Smooth muscle cell (in vitro differentiated cells): ENCODE measurements around the gene GGT1. TPM values are rescaled to one million over a fixed set of nuclear protein-coding genes. Genes with fewer than 3 reads are reported as not detected.

Source experiments
- DNase-seq: peaks from one replicate; lab custom pipeline; 2025; ENCODE audit not compliant: unreplicated experiment; lab: John Stamatoyannopoulos, UW
- H2AFZ ChIP-seq: fragments of 200-600 bp; sonication (generic); 2 replicates; pipeline ENCODE4 v1.6.0; 2016; ENCODE audit warnings: antibody characterized with exemption, low read depth, mild to moderate bottlenecking
- H3F3A ChIP-seq: fragments of 200-600 bp; sonication (generic); 2 replicates; pipeline ENCODE4 v1.6.0; 2017; ENCODE audit warnings: antibody characterized with exemption, low read depth
- H3K27ac ChIP-seq: fragments of 200-600 bp; sonication (generic); 2 replicates; pipeline ENCODE4 v1.5.1; 2016; ENCODE audit warnings: low read depth, mild to moderate bottlenecking
- H3K27me3 ChIP-seq: fragments of 200-600 bp; sonication (generic); 2 replicates; pipeline ENCODE4 v1.6.1; 2016; ENCODE audit warnings: low read depth, mild to moderate bottlenecking
- H3K36me3 ChIP-seq: fragments of 200-600 bp; sonication (generic); 2 replicates; pipeline ENCODE4 v1.5.1; 2016; ENCODE audit warnings: low read depth
- H3K4me1 ChIP-seq: fragments of 200-600 bp; sonication (generic); 2 replicates; pipeline ENCODE4 v1.5.1; 2016; ENCODE audit warnings: low read depth
- H3K4me2 ChIP-seq: fragments of 200-600 bp; sonication (generic); 2 replicates; pipeline ENCODE4 v1.6.0; 2016; ENCODE audit warnings: mild to moderate bottlenecking
- H3K4me3 ChIP-seq: fragments of 200-600 bp; sonication (generic); 2 replicates; pipeline ENCODE4 v1.5.1; 2016; ENCODE audit warnings: mild to moderate bottlenecking
- H3K79me2 ChIP-seq: fragments of 200-600 bp; sonication (generic); 2 replicates; pipeline ENCODE4 v1.6.0; 2016; ENCODE audit warnings: low read depth, mild to moderate bottlenecking
- H3K9ac ChIP-seq: fragments of 200-600 bp; sonication (generic); 2 replicates; pipeline ENCODE4 v1.6.0; 2016; ENCODE audit warnings: low read depth
- H3K9me3 ChIP-seq: fragments of 200-600 bp; sonication (generic); replicated peaks from 2 replicates; pipeline ENCODE4 v1.5.1; 2016; ENCODE audit warnings: low read depth
- H4K20me1 ChIP-seq: fragments of 200-600 bp; sonication (generic); 2 replicates; pipeline ENCODE4 v1.6.0; 2016; ENCODE audit warnings: low read depth
- CTCF ChIP-seq: fragments of 200-600 bp; sonication (generic); IDR thresholded peaks from 2 replicates; pipeline ENCODE4 v1.5.1; 2017; ENCODE audit warnings: borderline replicate concordance, mild to moderate bottlenecking, antibody characterized with exemption; ENCODE audit not compliant: insufficient read depth, poor library complexity, severe bottlenecking
- WGBS: methylation state at CpG from one replicate; pipeline ENCODE4 v1.1.7; 2016; ENCODE audit warnings: low lambda C conversion rate; 5-methylcytosine and 5-hydroxymethylcytosine counted together
- polyA plus RNA-seq: library from polyadenylated mRNA; unstranded; fragments of >200 nt; fragmentation: Nextera tagmentation; extraction: Ambion mirVana; gene quantifications from 2 replicates; pipeline ENCODE4 v1.2.1, GENCODE V29; 2016
- total RNA-seq: library from RNA; depleted of rRNA; stranded (reverse); fragments of >200 nt; gene quantifications from 2 replicates; pipeline ENCODE4 v1.2.3, GENCODE V29; 2014

GGT1 gene
- total and polyA plus RNA-seq, 2 experiments from 2014 or later: 28.4 to 55.5 TPM

- H3F3A ChIP-seq: peaks cover 25% of the 10 kb centered on the region
- H3K4me3 ChIP-seq: no peak overlapping the region
- no peak overlapping the region for H3K9ac ChIP-seq
- no peaks in the 10 kb centered on the region for H3K79me2 ChIP-seq
- no peaks in the 10 kb centered on the region for H3K36me3 ChIP-seq
- WGBS: 97% methylated on average over 12 of the region's 12 CpGs
- no peak for TF ChIP-seq CTCF
- no peak overlapping the region for H2AFZ ChIP-seq
- H3K4me1 ChIP-seq: no peaks in the 10 kb centered on the region
- H4K20me1 ChIP-seq: no peaks in the 10 kb centered on the region
- H3K27me3 ChIP-seq: no peaks in the 10 kb centered on the region
- no peak overlapping the region for H3K27ac ChIP-seq
- no peak overlapping the region for H3K4me2 ChIP-seq
- DNase-seq: no peak
- no peaks in the 10 kb centered on the region for H3K9me3 ChIP-seq
Observed at GRCh38 chr22:24582056-24582814, 20.8 kb upstream of the GGT1 start.

- no peak for TF ChIP-seq CTCF
- WGBS: 77% methylated on average over 19 of the region's 19 CpGs
- Histone ChIP-seq H3K36me3 (no peaks in the 10 kb centered on the region), H3F3A (peaks cover 13% of the 10 kb centered on the region), H4K20me1 (no peaks in the 10 kb centered on the region), H2AFZ (no peak overlapping the region), H3K4me1 (no peaks in the 10 kb centered on the region), H3K79me2 (no peaks in the 10 kb centered on the region), H3K9me3 (no peaks in the 10 kb centered on the region), H3K4me3 (no peak overlapping the region), H3K9ac (no peak overlapping the region), H3K4me2 (no peak overlapping the region), H3K27me3 (no peaks in the 10 kb centered on the region), H3K27ac (peak overlapping the region; percentile 21)
- no peak for DNase-seq
Observed at GRCh38 chr22:24583221-24584165, 19.5 kb upstream of the GGT1 start.

- no peak for DNase-seq
- Histone ChIP-seq H3K4me2 (no peak overlapping the region), H3K4me3 (no peak overlapping the region), H3K27ac (peak overlapping the region; percentile 21), H3F3A (peaks cover 9% of the 10 kb centered on the region), H3K9me3 (no peaks in the 10 kb centered on the region), H3K79me2 (no peaks in the 10 kb centered on the region), H3K36me3 (no peaks in the 10 kb centered on the region), H3K9ac (no peak overlapping the region), H3K27me3 (no peaks in the 10 kb centered on the region), H2AFZ (no peak overlapping the region), H3K4me1 (no peaks in the 10 kb centered on the region), H4K20me1 (no peaks in the 10 kb centered on the region)
- no peak for TF ChIP-seq CTCF
- 91% methylated on average over 5 of the region's 5 CpGs for WGBS
Observed at GRCh38 chr22:24584166-24584790, 18.7 kb upstream of the GGT1 start.
